GM23338 (cell line): ENCODE measurements around the gene AHDC1.

Experiments
- CREB1 ChIP-seq: fragments of 250-450 bp; sonication (Bioruptor Pico); IDR thresholded peaks from 2 replicates; pipeline ENCODE4 v1.5.0; 2020; ENCODE audit warnings: low read depth, mild to moderate bottlenecking, moderate library complexity
- EZH2 ChIP-seq: fragments of 200-600 bp; sonication (generic); IDR thresholded peaks from one replicate; pipeline ENCODE4 v1.8.0; 2017; ENCODE audit warnings: antibody characterized with exemption, mild to moderate bottlenecking, low read depth; ENCODE audit not compliant: unreplicated experiment
- EZH2phosphoT487 ChIP-seq: fragments of 200-600 bp; sonication (generic); IDR thresholded peaks from one replicate; pipeline ENCODE4 v1.8.1; 2018; ENCODE audit warnings: antibody characterized with exemption; ENCODE audit not compliant: unreplicated experiment
- JUNB ChIP-seq: IDR thresholded peaks from one replicate; pipeline ENCODE4 v1.6.1; 2016; ENCODE audit warnings: antibody characterized with exemption; ENCODE audit not compliant: unreplicated experiment
- NANOG ChIP-seq: IDR thresholded peaks from 2 replicates; pipeline ENCODE4 v1.6.1; 2016; ENCODE audit warnings: antibody characterized with exemption, borderline replicate concordance
- POLR2AphosphoS5 ChIP-seq: IDR thresholded peaks from 2 replicates; pipeline ENCODE4 v1.6.1; 2016; ENCODE audit warnings: antibody characterized with exemption, low read depth
- STAT1 ChIP-seq: IDR thresholded peaks from one replicate; pipeline ENCODE4 v1.6.1; 2016; ENCODE audit warnings: antibody characterized with exemption; ENCODE audit not compliant: unreplicated experiment
- ZNF331 ChIP-seq: fragments of 250-450 bp; sonication (Bioruptor Pico); IDR thresholded peaks from 2 replicates; pipeline ENCODE4 v1.5.0; 2020; ENCODE audit warnings: low read depth, mild to moderate bottlenecking, moderate library complexity
- TF ChIP-seq, protein P1 (sequence below), 2 experiments: fragments of 200-600 bp in 1 of 2; sonication (generic) in 1 of 2; conservative IDR thresholded peaks; 2 replicates each; pipeline versions ENCODE4 v1.5.1 to v1.6.1; 2016 to 2017; ENCODE audit warnings: antibody characterized with exemption in 2 of 2, low read depth in 2 of 2, mild to moderate bottlenecking in 2 of 2, moderate library complexity in 1 of 2
- TF ChIP-seq, protein P2 (sequence below): IDR thresholded peaks from one replicate; pipeline ENCODE4 v1.6.1; 2018; ENCODE audit warnings: antibody characterized with exemption; ENCODE audit not compliant: unreplicated experiment

DNA sequence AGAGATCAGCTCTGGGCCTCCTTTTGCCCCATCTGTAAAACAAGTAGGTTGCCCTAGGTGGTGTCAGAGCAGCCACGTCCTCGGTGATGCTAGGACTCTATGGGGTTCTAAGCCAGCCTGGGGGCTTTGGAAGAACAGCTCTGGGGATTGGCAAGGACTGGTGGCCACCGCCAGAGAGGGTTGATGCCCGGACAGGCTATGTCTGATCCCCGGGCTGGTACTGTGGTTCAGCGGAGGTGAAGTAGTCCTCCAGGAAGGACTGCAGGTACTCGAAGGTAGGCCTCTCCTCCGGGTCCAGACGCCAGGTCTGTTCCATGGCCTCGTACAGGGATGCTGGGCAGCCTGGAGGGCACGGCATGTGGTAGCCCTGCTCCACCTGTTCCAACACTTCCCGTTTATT lies 8.8 kb upstream of the AHDC1 start:
- TF ChIP-seq, protein P1, sequence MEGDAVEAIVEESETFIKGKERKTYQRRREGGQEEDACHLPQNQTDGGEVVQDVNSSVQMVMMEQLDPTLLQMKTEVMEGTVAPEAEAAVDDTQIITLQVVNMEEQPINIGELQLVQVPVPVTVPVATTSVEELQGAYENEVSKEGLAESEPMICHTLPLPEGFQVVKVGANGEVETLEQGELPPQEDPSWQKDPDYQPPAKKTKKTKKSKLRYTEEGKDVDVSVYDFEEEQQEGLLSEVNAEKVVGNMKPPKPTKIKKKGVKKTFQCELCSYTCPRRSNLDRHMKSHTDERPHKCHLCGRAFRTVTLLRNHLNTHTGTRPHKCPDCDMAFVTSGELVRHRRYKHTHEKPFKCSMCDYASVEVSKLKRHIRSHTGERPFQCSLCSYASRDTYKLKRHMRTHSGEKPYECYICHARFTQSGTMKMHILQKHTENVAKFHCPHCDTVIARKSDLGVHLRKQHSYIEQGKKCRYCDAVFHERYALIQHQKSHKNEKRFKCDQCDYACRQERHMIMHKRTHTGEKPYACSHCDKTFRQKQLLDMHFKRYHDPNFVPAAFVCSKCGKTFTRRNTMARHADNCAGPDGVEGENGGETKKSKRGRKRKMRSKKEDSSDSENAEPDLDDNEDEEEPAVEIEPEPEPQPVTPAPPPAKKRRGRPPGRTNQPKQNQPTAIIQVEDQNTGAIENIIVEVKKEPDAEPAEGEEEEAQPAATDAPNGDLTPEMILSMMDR (conservative IDR thresholded peaks at IDR 0.05; ENCODE audit: low read depth in 2 of 2): no peak
- TF ChIP-seq JUNB (no peak), EZH2phosphoT487 (no peak), POLR2AphosphoS5 (no peak), NANOG (no peak), EZH2 (no peak), ZNF331 (CRISPR knock-in tag) (no peak), STAT1 (no peak), CREB1 (CRISPR knock-in tag) (no peak)
- TF ChIP-seq, protein P2, sequence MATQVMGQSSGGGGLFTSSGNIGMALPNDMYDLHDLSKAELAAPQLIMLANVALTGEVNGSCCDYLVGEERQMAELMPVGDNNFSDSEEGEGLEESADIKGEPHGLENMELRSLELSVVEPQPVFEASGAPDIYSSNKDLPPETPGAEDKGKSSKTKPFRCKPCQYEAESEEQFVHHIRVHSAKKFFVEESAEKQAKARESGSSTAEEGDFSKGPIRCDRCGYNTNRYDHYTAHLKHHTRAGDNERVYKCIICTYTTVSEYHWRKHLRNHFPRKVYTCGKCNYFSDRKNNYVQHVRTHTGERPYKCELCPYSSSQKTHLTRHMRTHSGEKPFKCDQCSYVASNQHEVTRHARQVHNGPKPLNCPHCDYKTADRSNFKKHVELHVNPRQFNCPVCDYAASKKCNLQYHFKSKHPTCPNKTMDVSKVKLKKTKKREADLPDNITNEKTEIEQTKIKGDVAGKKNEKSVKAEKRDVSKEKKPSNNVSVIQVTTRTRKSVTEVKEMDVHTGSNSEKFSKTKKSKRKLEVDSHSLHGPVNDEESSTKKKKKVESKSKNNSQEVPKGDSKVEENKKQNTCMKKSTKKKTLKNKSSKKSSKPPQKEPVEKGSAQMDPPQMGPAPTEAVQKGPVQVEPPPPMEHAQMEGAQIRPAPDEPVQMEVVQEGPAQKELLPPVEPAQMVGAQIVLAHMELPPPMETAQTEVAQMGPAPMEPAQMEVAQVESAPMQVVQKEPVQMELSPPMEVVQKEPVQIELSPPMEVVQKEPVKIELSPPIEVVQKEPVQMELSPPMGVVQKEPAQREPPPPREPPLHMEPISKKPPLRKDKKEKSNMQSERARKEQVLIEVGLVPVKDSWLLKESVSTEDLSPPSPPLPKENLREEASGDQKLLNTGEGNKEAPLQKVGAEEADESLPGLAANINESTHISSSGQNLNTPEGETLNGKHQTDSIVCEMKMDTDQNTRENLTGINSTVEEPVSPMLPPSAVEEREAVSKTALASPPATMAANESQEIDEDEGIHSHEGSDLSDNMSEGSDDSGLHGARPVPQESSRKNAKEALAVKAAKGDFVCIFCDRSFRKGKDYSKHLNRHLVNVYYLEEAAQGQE: no peak
